HG03521 (cell line): ENCODE measurements around the gene RYR1.
"Not testable (repeated sequence)": the region's sequence is repeated elsewhere in the genome, so short reads cannot be mapped to it uniquely, and the experiment has no call there.

Experiments used
- ATAC-seq: cut with Tn5 transposase; IDR thresholded peaks from one replicate; pipeline ENCODE4 v1.9.1; 2021; ENCODE audit warnings: mild to moderate bottlenecking, moderate library complexity; ENCODE audit not compliant: unreplicated experiment

Gene RYR1

DNA sequence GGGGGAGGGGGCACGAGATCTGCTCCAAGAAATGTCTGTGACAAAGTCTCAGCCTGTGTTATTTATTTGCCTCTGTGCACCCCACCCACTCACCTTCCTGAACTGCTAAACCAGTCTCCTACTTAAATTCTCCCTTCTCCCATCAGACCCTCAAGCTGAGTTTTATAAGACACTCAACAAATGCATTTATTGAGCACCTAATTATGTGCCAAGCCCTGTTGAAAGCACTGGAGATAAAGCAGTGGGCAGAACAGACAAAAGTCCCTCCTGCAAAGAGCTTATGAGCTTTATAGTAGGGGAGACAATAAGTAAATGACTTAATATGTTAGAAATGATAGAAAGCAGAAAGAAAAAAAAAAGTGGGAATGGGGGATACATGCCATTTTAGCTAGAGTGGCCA, 34.0 kb upstream of the RYR1 start:
- ATAC-seq = no peak

DNA sequence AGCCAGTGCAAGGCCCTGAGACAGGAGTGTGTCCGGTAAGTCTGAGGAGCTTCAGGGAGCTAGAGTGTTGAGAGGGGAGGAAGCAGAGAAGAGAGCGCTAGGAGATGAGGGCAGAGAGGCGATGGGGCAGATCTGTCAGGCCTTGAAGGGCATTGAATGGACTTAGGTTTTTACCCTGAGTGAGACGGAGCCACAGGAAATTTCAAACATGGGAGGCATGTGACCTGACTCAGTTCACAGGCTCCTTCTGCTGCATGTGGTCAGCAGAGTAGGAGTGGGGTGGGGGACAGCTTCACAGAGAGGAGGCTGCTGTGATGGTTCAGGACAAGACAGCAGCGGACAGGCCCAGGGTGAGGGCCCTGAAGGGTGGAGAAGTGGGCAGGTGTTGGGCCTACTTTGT, 33.1 kb upstream of the RYR1 start:
- ATAC-seq = no peak

DNA sequence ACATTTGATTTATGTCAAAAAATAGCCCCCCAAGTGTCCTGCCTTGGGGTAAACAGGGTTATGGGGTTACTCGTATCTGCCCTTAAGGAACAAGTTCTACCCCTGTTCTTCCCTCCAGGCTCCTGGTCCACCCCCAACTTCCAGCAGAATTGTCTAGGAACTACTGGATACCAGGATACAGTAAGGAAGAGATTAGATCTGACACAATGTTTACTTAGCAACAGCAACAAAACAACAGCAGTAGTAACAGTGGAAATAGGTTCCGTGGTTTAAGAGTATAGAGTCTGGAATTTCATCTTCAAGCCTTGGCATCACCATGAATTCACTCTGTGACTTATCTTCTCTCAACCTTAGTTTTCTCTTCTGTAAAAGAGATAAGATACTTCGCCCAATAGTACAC, 32.3 kb upstream of the RYR1 start:
- no peak for ATAC-seq

DNA sequence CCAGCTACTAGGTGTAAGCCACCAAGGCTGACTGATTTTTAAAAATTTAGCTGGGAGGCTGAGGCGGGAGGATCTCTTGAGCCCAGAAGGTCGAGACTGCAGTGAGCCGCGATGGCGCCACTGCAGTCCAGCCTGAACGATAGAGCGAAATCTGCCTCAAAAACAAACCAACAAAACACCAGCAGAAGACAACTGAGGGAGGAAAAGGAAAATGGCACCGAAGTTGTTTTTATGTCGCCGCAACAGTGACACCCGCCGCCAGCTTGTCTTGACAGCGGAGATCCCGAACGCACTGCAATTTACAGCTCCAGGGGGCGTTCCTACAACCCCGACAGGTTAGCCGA, 30.9 kb upstream of the RYR1 start:
- peak; percentile 1 for ATAC-seq

DNA sequence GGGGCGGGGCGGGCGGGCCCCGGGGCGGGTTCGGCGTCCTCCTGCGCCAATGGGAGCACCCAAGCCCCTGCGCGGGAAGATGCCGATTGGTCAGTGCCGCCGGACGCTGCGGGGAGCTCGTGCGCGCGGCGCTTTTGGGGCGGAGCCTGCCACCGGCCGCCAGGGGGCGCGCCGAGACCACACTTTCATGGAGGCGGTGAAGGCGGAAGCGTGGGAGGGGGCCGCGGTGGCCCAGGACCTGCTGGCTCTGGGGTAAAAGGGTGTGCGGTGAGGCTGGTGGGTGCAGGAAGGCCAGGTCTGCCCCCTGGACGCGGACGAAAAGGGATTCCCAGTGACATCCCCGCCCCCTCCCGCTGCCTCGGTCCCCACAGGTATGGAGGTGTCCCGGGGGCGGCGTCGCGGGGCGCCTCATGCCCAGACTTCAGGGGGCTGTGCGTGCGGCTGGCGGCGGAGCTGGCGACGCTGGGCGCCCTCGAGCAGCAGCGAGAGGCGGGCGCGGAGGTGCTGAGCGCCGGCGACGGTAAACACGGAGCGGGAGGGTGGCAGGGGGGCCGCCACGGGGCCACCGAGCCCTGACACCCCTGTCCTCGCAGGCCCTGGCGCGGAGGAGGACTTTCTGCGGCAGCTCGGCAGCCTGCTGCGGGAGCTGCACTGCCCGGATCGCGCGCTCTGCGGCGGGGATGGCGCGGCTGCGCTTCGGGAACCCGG, 30.4 kb upstream of the RYR1 start, which contains the start of gene FAM98C:
Gene FAM98C (plus strand): TSS at position 127 of the 708 bp plus-strand sequence. CDS start 61 bp downstream, at position 188.
- peak; percentile 93 for ATAC-seq

DNA sequence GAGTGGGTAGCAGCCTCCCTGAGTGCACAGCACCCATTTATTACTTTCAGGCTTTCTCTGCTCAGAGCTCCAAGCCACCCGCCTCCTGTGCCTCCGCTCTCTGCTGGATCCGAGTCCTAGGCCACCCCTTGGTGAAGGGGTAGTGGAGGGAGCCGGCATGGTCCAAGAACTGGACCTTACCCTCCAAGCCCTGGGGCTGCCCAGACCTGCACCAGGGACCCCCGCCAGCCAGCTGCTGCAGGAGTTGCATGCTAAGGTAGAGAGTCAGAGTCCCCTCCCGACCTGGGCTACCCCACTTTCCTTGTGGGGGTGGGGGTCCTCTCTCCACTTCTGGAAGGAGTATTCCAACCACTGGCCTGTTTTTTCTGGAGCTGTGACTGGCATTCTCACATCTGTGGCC, 28.6 kb upstream of the RYR1 start:
- no peak for ATAC-seq

DNA sequence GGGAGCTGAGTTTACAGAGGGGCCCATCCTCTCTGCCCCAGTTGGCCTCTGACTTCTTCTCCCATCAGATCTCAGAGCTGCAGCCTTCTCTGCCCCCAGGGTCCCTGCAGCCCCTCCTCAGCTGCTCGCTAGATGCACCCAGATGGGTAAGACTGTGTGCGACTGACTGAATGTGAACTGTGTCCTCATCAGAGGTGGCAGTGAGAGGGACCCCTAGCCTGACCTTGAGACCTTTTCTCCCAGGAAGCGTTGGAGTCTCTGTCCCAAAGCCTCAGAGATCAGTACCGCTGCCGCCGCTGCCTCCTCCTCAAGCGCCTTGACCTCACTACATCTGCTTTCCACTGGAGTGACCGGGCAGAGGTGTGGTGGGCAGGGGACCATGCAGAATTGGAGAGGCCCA, 28.2 kb upstream of the RYR1 start:
- ATAC-seq = no peak

DNA sequence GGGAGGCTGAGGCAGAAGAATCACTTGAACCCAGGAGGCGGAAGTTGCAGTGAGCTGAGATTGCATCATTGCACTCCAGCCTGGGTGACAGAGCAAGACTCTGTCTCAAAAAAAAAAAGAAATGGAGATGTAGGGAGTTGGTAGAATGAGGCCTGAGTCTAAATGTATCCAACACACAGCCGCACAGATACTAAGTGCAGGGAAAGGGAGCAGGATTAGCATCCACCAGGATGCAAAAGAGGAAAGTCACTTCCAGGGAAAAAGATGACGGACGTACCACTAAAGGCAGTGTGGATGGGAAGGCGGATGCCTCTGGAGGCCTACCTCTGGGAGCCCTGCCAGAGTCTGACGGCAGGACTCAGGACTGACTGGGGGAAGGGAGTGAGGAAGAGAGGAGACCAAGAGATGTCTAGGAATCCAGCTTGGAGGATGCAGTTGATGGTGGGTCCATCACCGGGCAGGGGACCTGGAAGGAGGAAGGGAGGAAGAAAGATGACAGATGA, 23.8 kb upstream of the RYR1 start:
- ATAC-seq = no peak

DNA sequence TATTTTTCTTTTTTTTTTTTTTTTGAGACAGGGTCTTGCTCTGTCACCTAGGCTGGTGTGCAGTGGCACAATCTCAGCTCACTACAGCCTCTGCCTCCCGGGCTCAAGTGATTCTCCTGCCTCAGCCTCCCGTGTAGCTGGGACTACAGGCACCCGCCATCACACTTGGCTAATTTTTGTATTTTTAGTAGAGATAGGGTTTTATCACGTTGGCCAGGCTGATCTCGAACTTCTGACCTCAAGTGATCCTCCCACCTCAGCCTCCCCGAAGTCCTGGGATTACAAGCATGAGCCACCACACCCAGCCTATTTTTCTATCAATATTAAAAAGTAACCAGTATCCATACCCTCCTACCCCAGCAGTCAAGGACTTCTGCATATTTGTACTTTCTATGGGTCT, 23.1 kb upstream of the RYR1 start:
- ATAC-seq = not testable (repeated sequence)

DNA sequence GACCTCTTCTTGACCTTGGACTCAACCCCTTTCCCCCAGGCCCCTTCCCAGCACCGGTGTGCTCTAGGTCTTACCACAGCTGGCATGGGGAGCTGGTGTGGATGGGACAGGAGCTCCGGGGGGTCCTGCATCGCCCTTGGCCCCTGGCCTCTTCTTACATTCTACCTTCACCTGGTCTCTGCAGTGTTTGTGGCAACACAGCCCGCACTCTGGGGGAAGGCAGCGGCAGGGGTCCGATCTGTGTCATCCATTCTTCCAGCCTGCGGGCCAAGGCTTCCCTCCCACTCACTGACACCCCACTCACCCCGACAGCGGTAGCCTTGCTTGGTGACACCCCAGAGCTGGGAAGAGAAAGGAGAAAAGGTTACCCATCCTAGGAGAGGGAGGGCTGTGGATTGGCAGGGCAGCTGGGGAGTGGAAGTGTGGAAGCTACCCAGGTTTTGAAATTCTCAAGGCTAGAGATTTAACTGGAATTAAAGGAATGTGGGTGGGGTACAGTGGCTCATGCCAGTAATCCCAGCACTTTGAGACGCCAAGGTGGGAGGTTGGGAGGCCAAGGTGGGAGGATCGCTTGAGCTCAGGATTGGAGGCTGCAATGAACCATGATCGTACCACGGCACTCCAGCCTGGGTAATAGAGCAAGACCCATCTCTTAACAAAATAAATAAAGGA, 22.3 kb upstream of the RYR1 start:
- ATAC-seq = no peak

DNA sequence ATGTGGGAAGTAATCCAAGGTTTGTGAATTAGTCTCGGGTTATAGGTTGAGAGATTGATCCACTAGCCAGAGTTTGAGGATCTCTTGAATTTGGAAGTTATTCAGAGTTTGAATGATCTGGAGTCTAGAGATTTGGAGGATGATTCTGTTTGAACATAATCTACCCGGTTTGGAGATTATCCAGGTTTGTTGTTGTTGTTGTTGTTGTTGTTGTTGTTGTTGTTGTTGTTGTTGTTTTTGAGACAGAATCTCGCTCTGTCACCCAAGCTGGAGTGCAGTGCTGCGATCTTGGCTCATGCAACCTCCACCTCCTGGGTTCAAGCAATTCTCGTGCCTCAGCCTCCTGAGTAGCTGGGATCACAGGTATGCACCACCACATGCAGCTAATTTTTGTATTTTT, 21.6 kb upstream of the RYR1 start:
- not testable (repeated sequence) for ATAC-seq

DNA sequence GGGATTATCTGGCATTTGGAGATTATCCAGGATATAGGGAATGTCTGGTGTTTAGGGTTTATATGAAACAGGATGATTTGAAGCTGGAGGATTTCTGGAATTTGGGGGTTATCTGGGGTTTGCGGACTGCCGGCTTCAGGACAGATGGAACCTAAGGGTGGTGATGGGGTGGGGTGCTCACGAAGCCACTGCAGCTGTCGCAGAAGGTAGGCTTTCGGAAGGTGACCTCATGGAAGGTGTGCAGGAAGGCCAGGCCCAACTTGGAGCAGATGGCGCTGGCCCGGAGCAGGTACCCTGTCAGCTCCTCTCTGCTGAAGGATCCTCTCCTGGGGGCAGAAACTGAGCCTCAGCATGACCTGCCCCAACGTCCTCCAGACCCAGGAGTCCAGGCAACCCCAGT, 21.0 kb upstream of the RYR1 start:
- no peak for ATAC-seq

DNA sequence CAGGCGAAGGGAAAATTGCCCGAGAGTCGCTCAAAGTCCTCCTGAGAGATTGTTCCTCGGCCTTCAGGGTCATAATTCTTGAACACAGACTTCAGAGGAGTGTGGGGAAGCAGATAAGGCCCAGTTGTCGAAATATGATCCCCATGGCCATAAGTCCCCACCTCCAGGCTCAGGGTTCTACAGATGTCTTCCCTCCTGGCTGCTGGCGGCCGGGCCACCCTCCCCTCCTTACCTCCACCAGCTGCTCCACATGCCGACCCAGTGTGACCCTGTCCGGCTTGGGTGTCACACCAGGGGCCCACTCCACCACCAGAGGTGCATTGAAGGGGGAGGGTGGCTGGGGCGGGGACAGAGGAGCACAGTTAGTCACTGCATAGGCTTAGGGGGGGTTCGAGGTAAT, 20.5 kb upstream of the RYR1 start:
- no peak for ATAC-seq

DNA sequence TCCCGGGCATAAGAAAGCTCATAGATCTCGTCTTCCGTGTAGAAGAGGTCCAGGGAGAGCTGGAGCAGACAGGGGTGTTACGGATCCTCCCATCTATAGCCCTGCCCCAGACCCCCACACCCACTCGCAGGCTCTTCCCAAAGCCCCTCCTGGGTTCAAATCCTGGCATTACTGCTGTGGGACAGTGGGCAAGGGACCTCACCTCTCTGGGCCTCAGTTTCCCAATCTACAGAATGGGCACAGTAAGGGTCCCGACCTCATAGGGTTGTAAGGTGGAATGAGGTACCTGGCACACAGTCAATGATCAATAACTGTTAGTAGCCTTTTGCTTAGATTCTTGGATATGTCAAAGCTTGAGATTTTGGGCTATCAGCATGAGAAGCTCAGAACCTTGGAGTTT, 20.1 kb upstream of the RYR1 start:
- no peak for ATAC-seq

DNA sequence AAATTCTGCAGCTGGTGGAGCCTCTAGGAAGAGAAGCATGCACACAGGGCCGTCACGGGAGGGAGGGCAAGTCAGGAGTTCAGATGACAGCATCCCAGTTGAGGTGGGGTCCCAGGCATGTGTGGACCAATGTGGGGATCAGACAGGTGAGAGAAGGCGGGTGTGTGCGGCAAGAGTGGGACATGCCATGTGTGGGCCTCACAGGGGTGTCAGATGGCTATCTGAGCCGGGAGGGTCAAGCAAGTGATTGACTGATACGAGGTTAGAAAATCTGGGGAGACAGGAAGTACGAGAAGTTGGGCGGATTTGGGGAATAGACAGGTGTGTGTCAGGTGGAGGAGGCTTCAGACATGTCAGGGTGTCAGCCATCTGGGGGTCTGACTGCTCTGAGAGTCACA, 16.3 kb upstream of the RYR1 start:
- no peak for ATAC-seq

DNA sequence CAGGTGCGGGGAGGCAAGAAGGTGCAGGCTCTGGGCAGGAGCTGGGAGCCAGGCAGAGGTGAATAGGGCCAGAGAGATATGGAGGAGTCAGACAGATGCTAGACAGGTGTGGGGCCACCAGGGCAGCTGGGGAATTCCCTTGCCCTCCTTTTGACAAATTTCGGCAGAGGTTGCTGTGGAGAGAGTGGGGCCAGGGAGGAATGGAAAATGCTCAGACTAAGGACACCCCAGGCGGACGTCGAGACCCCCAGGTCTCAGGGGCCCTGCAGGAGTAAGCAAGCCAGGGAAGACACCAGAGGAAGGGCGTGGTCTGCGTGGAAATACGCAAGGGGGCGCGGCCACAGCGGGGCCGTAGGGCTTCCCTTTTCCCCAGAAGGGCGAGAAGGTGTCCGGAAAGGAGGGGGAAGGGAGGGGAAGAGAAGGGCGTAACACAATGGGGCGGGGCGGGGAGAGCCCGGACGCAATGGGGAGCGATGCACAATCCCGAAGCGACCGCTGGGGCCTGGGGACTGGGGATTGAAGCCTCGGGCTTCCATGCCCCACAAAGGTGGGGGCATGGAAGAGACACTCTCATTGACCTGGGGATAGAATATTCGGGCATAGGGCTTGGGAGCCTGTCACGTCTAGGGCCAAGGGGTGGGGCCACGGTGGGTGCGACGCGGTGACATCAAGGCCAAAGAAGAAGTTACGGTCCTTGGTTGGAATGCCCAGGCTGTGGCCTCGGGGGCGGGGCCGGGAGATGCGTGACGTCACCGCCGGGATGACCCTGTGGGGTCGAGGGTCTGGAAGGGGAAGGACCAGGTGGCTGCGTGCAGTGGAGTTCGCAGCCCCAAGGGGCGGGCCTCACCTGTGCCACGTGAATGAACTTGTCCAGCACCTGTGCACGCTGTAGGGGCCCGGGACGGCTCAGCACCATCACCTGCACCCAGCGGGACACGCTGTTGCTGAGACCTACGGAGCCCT, 15.7 kb upstream of the RYR1 start:
- ATAC-seq = no peak

DNA sequence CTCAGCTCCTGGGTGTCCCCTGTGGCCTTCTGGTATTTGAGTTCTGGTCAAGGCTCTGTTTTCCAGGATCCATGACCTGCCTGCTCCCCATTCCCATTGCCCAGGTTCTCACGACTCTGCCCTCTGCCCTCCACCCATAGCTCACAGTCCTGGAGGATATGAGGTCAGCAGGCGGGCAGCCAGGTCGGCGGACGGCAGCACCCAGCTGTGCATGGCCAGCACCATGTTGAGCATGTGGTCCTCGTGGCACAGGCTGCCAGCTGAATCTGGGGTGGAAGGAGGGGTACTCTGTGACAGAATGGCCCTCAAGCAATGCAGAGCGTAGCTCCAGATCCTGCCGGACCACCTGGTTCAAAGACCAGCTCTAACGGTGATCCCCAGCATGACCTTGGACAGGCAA, 12.6 kb upstream of the RYR1 start:
- ATAC-seq = no peak

DNA sequence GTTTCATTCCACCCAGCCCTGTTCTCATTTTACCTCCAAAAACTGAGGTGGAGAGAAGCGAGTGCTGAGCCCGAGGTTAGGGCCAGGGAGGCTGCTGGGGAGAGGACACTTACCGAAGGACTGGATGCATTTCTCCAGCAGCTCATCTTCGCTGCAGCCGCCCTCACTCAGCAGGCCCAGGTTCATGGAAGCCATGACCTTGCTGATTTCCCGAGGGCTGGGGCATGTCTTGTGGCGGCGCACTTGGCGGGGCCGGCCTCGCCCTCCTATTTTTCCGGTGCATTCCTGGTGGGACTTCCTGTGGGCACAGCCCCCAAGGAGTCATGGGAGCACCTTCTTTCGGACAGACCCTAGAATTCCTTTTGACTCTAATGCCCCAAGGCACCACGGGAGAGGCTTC, 11.6 kb upstream of the RYR1 start:
- no peak for ATAC-seq

DNA sequence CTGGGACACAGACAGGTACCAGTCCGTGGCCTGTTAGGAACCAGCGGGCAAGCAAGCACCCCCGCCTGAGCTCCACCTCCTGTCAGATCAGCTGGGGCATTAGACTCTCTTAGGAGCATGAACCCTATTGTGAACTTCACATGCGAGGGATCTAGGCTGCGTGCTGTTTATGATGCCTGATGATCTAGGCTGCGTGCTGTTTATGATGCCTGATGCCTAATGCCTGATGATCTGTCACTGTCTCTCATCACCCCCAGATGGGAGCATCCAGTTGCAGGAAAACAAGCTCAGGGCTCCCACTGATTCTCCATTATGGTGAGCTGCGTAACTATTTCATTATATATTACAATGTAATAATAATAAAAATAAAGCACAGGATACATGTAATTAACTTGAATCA, 11.1 kb upstream of the RYR1 start:
- no peak for ATAC-seq

DNA sequence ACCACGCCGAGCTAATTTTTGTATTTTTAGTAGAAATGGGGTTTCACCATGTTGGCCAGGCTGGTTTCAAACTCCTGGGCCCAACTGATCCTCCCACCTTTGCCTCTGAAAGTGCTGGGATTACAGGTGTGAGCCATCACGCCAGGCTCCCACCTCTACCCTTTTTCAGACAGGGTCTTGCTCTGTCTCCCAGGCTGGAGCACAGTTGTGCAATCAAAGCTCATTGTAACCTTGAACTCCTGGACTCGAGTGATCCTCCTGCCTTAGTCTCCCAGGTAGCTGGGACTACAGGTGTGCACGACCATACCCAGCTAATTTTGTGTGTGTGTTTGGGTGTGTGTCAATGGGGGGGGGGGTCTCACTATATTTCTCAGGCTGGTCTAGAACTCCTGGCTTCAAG, 9.2 kb upstream of the RYR1 start:
- ATAC-seq = no peak

DNA sequence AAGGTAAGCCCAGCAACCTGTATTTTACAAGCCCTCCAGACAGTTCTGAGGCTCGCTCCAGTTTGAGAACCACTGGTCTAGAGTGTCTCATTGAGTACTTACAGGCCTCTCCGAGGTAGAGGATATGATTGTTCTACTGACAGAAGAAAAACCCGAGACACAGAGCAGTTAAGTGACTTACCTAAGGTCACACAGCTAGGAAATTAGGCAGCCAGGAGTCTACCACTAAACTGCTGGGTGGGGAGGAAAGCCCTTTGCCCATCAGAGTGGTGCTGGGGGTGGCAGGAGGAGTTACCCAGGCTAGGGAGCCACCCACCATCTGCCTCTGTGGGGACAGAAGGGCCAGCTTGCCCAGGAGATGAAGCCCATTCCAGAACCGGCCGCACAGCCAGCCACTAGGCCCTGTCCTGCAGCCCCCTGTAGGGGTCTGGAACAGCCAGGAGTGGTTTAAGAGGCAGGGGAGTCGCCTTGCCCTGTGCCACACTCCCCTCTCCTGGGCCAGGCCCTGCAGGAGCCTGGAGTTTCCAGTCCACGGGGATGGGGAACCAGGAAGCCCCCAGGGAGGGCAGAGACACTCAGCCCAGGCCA, 8.2 kb upstream of the RYR1 start:
- ATAC-seq = no peak
